GM10266 (cell line): Measurements from ENCODE around the gene KANK2.

Source experiments
- DNase-seq: peaks from one replicate; pipeline ENCODE4 v3.0.0; 2012; ENCODE audit errors: extremely low spot score
- TF ChIP-seq, protein P1 (sequence below): IDR thresholded peaks from 2 replicates; pipeline ENCODE4 v1.5.1; 2012; ENCODE audit warnings: mild to moderate bottlenecking, low read depth; ENCODE audit not compliant: control insufficient read depth, insufficient read depth; ENCODE audit errors: missing control alignments

Gene KANK2

DNA sequence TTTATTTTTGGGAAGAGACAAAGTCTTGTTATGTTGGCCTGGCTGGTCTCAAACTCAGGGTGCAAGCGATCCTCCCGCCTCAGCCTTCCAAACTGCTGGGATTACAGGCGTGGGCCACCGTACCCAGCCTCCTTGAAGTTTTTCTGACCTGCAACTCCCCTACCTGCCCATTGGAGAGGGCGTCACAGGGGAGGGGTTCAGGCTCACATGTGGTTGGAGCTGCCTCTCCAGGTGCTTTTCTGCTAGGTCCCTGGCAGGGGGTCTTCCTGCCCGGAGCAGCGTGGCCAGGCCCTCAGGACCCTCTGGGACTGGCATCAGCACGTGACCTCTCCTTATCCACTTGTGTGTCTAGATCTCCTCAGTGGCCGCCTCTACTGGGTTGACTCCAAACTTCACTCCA is 80.8 kb downstream of the KANK2 start:
- TF ChIP-seq, protein P1, sequence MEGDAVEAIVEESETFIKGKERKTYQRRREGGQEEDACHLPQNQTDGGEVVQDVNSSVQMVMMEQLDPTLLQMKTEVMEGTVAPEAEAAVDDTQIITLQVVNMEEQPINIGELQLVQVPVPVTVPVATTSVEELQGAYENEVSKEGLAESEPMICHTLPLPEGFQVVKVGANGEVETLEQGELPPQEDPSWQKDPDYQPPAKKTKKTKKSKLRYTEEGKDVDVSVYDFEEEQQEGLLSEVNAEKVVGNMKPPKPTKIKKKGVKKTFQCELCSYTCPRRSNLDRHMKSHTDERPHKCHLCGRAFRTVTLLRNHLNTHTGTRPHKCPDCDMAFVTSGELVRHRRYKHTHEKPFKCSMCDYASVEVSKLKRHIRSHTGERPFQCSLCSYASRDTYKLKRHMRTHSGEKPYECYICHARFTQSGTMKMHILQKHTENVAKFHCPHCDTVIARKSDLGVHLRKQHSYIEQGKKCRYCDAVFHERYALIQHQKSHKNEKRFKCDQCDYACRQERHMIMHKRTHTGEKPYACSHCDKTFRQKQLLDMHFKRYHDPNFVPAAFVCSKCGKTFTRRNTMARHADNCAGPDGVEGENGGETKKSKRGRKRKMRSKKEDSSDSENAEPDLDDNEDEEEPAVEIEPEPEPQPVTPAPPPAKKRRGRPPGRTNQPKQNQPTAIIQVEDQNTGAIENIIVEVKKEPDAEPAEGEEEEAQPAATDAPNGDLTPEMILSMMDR, result no peak
- DNase-seq, result no peak

DNA sequence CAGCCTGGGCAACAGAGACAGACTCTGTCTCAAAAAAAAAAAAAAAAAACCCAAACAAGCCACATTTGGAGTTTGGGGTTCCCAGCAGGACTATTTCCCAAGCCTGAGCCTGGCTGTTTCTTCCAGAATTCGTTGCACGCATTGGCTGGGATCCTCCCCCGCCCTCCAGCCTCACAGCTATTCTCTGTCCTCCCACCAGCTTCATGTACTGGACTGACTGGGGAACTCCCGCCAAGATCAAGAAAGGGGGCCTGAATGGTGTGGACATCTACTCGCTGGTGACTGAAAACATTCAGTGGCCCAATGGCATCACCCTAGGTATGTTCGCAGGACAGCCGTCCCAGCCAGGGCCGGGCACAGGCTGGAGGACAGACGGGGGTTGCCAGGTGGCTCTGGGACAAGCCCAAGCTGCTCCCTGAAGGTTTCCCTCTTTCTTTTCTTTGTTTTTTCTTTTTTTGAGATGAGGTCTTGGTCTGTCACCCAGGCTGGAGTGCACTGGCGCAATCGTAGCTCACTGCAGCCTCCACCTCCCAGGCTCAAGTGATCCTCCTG is 81.4 kb downstream of the KANK2 start:
- DNase-seq, result no peak
- TF ChIP-seq, protein P1, result no peak

DNA sequence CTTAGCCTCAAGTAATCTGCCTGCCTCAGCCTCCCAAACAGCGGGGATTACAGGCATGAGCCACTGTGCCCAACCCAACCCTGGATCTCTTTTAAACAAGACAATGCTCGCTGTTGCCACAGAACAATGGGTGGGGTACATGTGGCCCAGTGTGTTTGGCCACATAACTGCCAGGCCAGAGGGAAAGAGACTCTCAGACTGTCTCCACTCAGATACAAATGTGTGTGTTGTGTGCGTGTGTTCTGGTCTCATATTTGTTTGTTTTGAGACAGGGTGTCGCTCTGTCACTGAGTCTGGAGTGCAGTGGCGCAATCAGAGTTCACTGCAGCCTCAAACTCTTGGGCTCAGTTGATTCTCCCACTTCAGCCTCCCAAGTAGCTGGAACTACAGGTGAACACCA is 82.3 kb downstream of the KANK2 start:
- TF ChIP-seq, protein P1, result no peak
- no peak for DNase-seq
